GM19043 (cell line): ENCODE measurements around the gene CREB3.

Experiments
- ATAC-seq: cut with Tn5 transposase; IDR thresholded peaks from one replicate; pipeline ENCODE4 v1.9.1; 2021; ENCODE audit warnings: low read depth; ENCODE audit not compliant: unreplicated experiment

CREB3 gene

GRCh38 chr9:35723426-35723825, 9.0 kb upstream of the CREB3 start:
- ATAC-seq, result no peak

DNA sequence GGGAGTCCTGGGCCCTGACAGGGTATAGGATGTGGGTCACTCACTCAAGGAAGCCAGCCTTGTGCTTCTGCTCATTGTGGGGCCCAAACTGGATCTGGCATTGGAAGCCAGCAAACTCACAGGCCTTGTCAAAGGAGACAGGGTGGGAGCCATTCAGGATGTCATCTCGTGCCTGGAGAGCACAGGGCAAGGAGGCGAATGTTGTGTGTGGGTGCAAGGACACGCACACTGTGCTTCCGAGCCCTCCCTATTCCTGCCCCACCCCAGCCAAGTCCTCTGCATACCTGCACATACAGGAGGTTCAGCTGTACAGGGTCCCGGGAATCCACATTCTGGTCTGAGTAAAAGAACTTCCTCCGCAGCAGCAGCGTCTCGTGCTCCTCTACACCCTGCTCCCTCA, 8.6 kb upstream of the CREB3 start:
- ATAC-seq, result no peak

DNA sequence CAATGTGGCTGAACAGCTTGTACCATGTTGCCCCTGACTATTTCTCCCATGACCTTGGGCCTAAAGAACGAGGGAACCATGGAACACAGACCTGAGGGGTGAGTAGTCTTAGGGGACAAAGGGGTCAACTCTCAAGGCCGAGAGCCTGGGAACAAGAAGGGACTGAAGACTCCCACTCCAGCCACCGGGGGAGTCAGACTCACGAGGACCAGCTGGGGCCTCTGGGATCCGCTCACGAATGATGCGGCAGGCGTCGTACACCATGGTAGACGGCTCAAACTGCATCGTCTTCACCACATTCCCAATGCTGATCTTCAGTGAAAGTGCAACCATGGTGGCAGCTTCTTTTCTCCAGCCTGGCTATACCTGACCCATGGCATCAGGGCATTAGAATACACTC, 7.1 kb upstream of the CREB3 start:
- ATAC-seq, result no peak

DNA sequence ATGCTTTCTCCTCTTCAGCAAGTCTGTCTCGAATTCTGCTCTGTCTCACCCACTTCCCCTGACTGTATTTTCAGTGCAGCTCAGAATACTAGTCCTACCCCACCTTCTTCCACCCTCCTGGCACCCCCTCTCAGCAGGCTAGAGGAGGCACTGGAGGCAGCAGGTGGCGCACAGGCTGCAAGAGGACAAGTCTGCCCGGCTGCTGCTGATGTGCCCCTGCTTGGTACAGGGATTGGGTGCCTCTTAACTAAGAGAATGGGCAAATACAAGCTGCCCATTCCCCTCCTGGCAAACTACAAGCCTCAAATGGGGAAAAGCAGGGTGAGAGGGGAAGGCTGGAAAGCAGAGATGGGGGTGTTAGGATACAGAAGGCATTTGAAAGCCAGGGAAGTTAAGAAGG, 5.5 kb upstream of the CREB3 start:
- ATAC-seq, result no peak

GRCh38 chr9:35727676-35728040, 4.8 kb upstream of the CREB3 start:
- ATAC-seq, result no peak

GRCh38 chr9:35728041-35728971, 4.2 kb upstream of the CREB3 start:
- ATAC-seq, result no peak

DNA sequence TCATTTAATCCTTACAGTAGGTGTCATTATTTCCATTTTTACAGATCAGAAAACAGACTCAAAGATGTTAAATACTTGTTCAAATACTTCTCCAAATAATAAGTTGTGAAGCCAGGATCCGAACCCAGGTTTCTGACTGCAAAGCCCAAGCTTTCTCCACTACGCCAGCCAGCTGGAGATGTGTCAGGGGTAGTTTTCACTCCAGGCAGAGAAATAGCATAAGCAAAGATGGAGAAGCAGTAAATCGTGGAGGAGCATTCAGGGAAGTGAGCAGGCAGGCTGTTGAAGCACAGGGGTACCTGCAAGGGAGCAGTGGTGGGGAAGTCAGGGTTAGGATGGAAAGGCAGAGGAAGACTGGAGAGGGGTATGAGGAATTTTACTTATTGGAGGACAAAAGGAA, 3.4 kb upstream of the CREB3 start:
- ATAC-seq, result no peak

DNA sequence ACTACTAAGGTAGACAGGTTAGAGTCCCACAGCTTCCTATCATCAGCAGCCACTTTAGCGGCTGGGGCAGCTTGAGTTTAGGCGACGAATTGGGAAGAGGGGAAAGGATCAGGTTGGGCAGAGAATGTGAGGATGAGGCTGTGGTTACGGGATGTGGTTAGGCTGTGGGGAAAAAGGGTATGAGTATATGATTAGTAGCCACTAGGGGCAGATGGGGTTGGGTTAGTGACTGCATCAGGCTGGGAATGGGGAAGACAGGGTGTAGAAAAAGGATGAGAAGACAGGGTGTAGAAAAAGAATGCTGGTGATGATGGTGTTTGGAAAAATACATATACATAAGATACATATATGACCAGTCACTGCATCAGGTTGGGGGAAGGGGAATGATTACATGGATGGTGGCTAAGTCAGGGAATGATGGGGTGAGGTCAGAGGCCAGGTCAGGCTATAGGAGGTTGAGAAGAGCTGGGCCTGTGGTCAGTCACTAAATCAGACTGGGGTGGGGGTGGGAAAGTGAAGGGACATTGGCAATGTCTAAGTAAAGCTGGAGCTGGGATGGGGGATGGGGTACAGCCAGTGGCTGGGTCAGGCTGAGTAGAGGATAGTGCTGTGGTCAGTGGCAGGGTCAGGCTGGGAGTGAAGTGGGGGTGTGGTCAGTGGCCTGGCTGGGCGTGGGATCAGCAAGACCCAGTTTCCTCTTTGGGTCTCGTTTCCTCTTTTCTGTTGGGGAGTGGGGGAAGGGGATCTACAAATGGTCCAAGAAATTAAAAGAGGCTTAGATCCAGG, 2.6 kb upstream of the CREB3 start:
- no peak for ATAC-seq

- ATAC-seq, result no peak
Observed at GRCh38 chr9:35730486-35730854, 2.0 kb upstream of the CREB3 start.

DNA sequence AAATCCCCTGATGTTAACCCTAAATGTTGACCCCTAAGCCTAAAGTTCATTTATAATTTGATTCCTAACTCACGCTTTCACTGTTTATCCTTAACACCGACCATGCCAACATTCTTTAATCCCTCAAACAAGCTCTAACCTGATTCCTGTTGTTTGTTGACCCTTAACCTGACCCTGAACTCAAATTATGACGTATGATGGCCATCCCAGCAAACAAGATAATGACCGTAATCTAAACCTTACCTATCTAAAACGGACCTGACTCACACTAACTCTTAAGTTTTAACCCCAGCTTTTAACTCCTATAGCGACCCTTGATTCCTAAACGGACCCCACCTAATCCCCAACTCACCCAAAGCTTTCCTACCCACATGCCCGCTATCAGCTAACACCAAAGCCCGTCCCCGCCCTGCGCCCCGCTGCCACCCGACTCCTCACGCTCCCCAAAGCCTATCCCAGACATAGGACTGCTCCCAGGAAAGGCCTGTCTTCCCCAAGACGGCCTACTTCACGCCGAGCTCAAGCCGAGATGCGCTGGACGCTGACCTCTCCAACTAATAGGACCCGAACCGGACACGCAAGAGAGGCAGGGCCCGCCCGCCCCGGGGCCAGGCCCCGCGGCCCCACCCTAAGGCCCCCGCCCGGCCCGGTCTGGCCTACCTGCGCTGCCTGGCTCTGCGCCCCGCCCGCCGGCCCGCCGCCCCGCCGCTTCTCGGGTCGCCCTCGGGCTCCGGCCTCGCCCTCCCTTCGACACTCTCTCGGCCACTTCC, 866 bp upstream of the CREB3 start:
- ATAC-seq, result no peak

DNA sequence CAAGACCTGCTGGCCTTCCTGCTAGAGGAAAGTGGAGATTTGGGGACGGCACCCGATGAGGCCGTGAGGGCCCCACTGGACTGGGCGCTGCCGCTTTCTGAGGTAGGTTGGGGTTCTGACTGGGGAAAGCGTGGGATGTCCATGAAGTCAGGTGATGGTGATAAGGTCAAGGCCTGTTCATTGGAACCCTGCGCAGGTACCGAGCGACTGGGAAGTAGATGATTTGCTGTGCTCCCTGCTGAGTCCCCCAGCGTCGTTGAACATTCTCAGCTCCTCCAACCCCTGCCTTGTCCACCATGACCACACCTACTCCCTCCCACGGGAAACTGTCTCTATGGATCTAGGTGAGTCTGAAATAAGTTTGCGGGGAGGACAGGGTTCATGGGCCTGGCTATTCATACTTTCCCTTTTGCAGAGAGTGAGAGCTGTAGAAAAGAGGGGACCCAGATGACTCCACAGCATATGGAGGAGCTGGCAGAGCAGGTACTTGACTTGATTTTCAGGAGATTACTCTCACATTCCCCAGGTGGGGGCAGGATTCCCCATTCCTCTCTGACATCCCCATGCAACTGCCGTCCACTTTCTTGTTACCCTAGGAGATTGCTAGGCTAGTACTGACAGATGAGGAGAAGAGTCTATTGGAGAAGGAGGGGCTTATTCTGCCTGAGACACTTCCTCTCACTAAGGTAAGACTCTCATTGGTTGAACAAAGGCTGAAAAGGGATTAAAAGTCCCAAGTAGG, 505 bp downstream of the CREB3 start:
- no peak for ATAC-seq

- no peak for ATAC-seq
Observed at GRCh38 chr9:35734096-35734495, 1.6 kb downstream of the CREB3 start.

DNA sequence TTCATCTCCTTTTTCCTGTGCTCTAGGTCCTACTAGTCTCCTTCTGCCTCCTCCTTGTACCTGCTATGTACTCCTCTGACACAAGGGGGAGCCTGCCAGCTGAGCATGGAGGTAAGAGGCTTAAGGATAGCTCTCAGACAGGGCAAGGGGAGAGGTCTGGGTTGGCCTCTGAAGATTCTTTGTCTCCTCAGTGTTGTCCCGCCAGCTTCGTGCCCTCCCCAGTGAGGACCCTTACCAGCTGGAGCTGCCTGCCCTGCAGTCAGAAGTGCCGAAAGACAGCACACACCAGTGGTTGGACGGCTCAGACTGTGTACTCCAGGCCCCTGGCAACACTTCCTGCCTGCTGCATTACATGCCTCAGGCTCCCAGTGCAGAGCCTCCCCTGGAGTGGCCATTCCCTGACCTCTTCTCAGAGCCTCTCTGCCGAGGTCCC, 3.8 kb downstream of the CREB3 start:
- ATAC-seq, result no peak

GRCh38 chr9:35737143-35737542, 4.7 kb downstream of the CREB3 start:
- ATAC-seq, result no peak

DNA sequence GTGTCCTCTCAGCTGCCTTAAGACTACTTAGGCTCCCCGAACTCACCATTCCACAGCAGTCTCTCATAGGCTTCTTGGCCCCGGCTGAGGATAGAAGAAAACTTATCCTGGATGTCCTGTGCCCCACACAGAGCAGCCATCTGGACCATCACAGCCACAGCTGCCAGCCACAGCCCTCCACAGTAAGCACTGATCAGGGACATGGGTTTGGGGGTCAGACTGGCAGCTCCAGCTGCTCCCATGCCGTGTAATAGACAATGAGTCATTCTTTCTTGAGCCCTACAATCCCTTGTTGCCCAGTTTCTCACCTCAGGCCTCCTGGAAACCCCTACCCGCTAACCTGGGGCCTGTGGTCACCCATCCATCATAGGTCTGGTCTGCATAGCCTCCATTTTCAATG, 5.7 kb downstream of the CREB3 start:
- no peak for ATAC-seq

GRCh38 chr9:35738924-35739323, 6.5 kb downstream of the CREB3 start:
- no peak for ATAC-seq

DNA sequence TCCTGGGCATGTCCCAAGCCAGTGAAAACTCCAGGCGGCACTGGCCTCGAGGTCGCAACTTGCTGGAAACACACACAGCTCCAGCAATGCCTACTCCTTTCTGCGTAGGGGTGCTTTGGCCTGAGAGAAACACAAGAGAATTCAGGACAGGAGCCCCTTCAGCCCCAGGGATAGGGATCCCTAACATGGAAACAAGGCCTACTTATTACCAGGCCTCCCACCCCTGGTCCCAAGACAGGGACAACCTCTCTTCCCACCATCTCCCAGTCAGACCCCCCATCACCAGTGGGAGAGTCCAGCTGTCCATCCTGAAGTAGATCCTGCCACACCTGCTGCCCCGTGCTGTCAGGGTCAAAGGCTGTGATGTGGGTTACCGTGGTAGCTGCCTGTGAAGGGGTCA, 7.8 kb downstream of the CREB3 start:
- no peak for ATAC-seq

DNA sequence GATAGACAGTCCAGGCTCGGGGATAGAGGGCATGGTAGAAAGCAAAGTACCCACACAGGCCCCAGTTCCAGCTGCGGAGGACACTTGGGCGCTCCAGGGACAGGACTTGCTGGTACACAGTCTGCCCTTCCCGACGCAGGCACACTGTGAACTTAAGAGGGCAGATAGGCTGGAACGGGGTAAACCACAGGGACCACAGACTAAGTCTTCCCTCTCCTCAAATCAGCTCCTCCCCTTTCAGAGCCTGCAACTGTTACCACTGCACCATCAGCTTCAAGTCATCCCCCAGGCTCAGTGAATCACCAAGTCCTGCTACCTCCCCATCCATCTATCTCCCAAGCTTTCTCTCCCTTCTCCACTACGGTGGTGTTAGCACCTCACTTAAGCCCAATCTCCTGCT, 9.3 kb downstream of the CREB3 start:
- ATAC-seq, result no peak

DNA sequence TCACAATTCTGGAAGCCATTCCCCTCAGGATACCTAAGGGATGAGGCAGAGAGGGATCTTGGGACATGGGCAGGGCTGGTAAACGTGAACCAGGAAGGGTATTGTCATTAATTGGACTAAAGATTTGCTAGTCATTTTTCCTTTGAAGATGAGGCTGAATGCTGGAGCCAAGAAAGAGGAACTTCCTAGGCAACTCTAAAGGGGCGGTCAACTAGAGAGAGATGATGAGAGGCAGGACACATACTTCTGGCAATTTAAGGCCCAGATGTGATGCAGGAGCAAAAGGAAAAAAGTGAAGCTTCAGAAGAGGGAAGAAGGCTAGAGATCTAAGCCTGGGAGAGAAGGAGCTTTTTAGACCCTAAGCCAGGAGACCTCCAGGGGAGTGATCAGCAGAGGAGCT, 11.0 kb downstream of the CREB3 start:
- no peak for ATAC-seq

DNA sequence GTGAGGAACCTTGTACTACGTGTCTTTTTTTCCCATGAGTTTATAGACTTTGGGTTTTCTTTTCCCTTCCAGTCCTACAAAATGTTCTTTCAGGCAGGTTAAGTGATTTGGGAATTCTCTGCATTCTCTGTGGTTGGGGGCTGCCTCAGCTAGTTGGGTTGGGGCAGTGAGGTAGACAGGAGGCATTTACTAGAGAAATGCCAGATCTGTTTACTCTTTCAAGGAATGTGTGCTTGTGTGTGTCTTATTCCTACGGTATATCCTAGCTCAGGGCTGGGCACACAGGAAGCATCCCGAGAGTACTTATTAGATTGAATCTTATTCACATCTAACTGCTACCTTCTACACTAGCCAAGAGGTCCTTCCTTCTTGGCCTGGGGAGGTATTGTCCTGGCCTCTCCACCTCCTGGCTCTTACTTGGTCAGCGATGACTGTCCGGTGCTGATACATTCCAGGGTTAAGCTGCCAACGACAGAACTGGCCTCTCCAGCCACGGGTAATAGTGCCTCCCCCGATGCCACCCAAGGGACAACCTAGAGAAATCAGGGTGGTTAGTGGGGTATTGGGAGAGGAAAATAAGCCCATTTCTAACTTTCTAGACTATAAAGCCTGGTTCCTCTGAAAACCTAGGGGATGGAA, 11.5 kb downstream of the CREB3 start:
- no peak for ATAC-seq
